Lung (tissue), 12 donors: ENCODE results near the gene SHC3. TPM values are rescaled to one million over a fixed set of nuclear protein-coding genes. Genes with fewer than 3 reads are reported as not detected.

Experiments used
- ATAC-seq: fragments of 200-7000 bp; cut with Tn5 transposase; one replicate; pipeline ENCODE4 v1.9.1; 2020; ENCODE audit warnings: moderate number of reproducible peaks; ENCODE audit not compliant: insufficient read depth, low FRiP score
- DNase-seq, 3 donors: peaks; one replicate each; pipeline ENCODE4 v3.0.0-alpha.2; 2013 to 2017
- H3K27ac ChIP-seq, 2 donors: one replicate each; pipeline ENCODE4 v1.5.1; 2013; ENCODE audit warnings: mild to moderate bottlenecking in 2 of 2, moderate library complexity in 2 of 2, control low read depth in 1 of 2, inconsistent platforms in 1 of 2, low read depth in 1 of 2, low read length in 1 of 2
- H3K27me3 ChIP-seq, 3 donors: one replicate each; pipeline ENCODE4 v1.5.1; 2013; ENCODE audit warnings: low read length in 2 of 3; ENCODE audit not compliant: control insufficient read depth in 3 of 3, insufficient read depth in 3 of 3
- H3K36me3 ChIP-seq, 4 donors: one replicate each; pipeline ENCODE4 v1.5.1; 2013; ENCODE audit warnings: low read length in 4 of 4, mild to moderate bottlenecking in 1 of 4, moderate library complexity in 1 of 4; ENCODE audit not compliant: control insufficient read depth in 4 of 4, insufficient read depth in 4 of 4
- H3K4me1 ChIP-seq, 5 donors: one replicate each; pipeline ENCODE4 v1.5.1; 2013; ENCODE audit warnings: low read length in 5 of 5, mild to moderate bottlenecking in 2 of 5, moderate library complexity in 1 of 5; ENCODE audit not compliant: control insufficient read depth in 5 of 5, insufficient read depth in 5 of 5
- H3K4me3 ChIP-seq: one replicate; pipeline ENCODE4 v1.5.1; 2013; ENCODE audit warnings: mild to moderate bottlenecking, control low read depth, moderate library complexity
- H3K9ac ChIP-seq, 2 donors: one replicate each; pipeline ENCODE4 v1.5.1; 2013; ENCODE audit warnings: low read length in 2 of 2, control low read depth in 1 of 2; ENCODE audit not compliant: insufficient read depth in 1 of 2
- H3K9me3 ChIP-seq, 4 donors: one replicate each; pipeline ENCODE4 v1.5.1; 2013; ENCODE audit warnings: low read length in 3 of 4, mild to moderate bottlenecking in 1 of 4, moderate library complexity in 1 of 4; ENCODE audit not compliant: control insufficient read depth in 4 of 4, insufficient read depth in 3 of 4
- CTCF ChIP-seq: IDR thresholded peaks from 2 replicates; pipeline ENCODE4 v1.5.1; 2012; ENCODE audit warnings: mild to moderate bottlenecking; ENCODE audit errors: control extremely low read depth, extremely low read depth
- WGBS, 2 donors: extraction: QIAGEN DNeasy Blood & Tissue Kit; methylation state at CpG; one replicate each; pipeline ENCODE4 v1.1.7; 2013; 5-methylcytosine and 5-hydroxymethylcytosine counted together
- polyA plus RNA-seq, 2 donors: library from polyadenylated mRNA; stranded (reverse); fragments of 200-250 nt; gene quantifications; one replicate each; pipeline ENCODE4 v1.2.1, GENCODE V29; 2013
- total RNA-seq, 2 donors: library from RNA; depleted of rRNA in 1 of 2; stranded (reverse); fragments of >200 nt in 1 of 2; gene quantifications; one replicate each; pipeline ENCODE4 v1.2.1, GENCODE V29; 2014 to 2021
- donor health status: control.
- donor health status: control.
- donor health status: Bipolar disorder and iron deficiency.
- donor health status: healthy.
- donor health status: DM: yes; HTN: yes; CAD: no.

The SHC3 gene
- total and polyA plus RNA-seq, 4 donors = 1.8 to 19.2 (median 4.0) TPM

GRCh38 chr9:89225036-89225435 is 46.4 kb upstream of the SHC3 start:
- peaks cover 0 to 8% (median 0%) of the 10 kb centered on the region in 5 donors for H3K4me1 ChIP-seq
- no peak for TF ChIP-seq CTCF
- H3K4me3 ChIP-seq = no peak overlapping the region
- H3K27me3 ChIP-seq = no peaks in the 10 kb centered on the region
- H3K9me3 ChIP-seq = no peaks in the 10 kb centered on the region
- no peaks in the 10 kb centered on the region for H3K36me3 ChIP-seq
- 83 to 87% methylated on average over 4 of the region's 4 CpGs for WGBS, 2 donors
- DNase-seq (no peak), ATAC-seq (no peak)
- no peak overlapping the region for H3K27ac ChIP-seq
- H3K9ac ChIP-seq = no peak overlapping the region

GRCh38 chr9:89224633-89225032 is 46.0 kb upstream of the SHC3 start:
- WGBS, 2 donors = 97% methylated on average over 4 of the region's 4 CpGs
- DNase-seq = no peak
- Histone ChIP-seq H3K9ac (no peak overlapping the region), H3K4me1 (peaks cover 0 to 8% (median 0%) of the 10 kb centered on the region in 5 donors), H3K4me3 (no peak overlapping the region), H3K27me3 (no peaks in the 10 kb centered on the region), H3K27ac (no peak overlapping the region), H3K36me3 (no peaks in the 10 kb centered on the region), H3K9me3 (no peaks in the 10 kb centered on the region)
- TF ChIP-seq CTCF = no peak
- ATAC-seq = no peak

GRCh38 chr9:89223396-89223977 is 44.9 kb upstream of the SHC3 start:
- Histone ChIP-seq H3K36me3 (no peaks in the 10 kb centered on the region), H3K27me3 (no peaks in the 10 kb centered on the region), H3K4me1 (peaks cover 0 to 11% (median 0%) of the 10 kb centered on the region in 5 donors), H3K9me3 (no peaks in the 10 kb centered on the region), H3K4me3 (no peak overlapping the region), H3K9ac (no peak overlapping the region), H3K27ac (no peak overlapping the region)
- WGBS, 2 donors = 91 to 92% methylated on average over 5 of the region's 5 CpGs
- no peak for TF ChIP-seq CTCF
- ATAC-seq (no peak), DNase-seq (no peak)

GRCh38 chr9:89219637-89220036 is 41.0 kb upstream of the SHC3 start:
- Histone ChIP-seq H3K36me3 (no peaks in the 10 kb centered on the region), H3K27me3 (no peaks in the 10 kb centered on the region), H3K4me3 (no peak overlapping the region), H3K9ac (no peak overlapping the region), H3K27ac (no peak overlapping the region), H3K9me3 (no peaks in the 10 kb centered on the region), H3K4me1 (peaks cover 0 to 8% (median 0%) of the 10 kb centered on the region in 5 donors)
- ATAC-seq (no peak), DNase-seq (no peak)
- no peak for TF ChIP-seq CTCF
- 89 to 94% methylated on average over 5 of the region's 5 CpGs for WGBS, 2 donors
